Measurements from ENCODE around the gene DNER.

DNA sequence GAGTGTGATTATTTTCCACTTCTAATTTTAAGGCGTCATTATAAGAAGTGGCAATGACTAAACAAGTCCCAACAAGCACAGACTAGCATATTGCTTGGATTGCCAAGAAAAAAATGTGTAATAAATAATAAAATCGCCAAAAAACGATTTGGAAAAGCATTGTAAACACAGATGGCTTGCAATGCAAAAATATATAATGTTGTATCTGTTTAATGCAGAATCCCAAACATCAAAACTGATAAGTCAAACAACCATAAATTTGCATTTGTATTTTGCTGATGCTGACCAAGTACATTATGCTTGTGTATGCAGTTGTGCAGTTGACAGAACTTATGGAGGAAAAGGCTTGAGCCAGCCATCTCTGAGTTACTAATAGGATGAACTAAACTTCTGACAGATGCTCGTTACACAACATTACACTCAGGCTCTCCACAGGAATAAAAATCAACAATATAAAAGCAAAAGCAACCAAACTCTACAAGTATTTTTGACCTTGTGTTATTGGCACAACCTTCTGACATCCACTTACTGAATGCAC, 68.1 kb downstream of the DNER start:
- TF ChIP-seq, protein P1, sequence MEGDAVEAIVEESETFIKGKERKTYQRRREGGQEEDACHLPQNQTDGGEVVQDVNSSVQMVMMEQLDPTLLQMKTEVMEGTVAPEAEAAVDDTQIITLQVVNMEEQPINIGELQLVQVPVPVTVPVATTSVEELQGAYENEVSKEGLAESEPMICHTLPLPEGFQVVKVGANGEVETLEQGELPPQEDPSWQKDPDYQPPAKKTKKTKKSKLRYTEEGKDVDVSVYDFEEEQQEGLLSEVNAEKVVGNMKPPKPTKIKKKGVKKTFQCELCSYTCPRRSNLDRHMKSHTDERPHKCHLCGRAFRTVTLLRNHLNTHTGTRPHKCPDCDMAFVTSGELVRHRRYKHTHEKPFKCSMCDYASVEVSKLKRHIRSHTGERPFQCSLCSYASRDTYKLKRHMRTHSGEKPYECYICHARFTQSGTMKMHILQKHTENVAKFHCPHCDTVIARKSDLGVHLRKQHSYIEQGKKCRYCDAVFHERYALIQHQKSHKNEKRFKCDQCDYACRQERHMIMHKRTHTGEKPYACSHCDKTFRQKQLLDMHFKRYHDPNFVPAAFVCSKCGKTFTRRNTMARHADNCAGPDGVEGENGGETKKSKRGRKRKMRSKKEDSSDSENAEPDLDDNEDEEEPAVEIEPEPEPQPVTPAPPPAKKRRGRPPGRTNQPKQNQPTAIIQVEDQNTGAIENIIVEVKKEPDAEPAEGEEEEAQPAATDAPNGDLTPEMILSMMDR (IDR thresholded peaks at IDR 0.05; ENCODE audit: low read depth, low read length), result no peak
- no peak for TF ChIP-seq EZH2phosphoT487 (IDR thresholded peaks at IDR 0.05; ENCODE audit: low read depth)

All from OCI-LY3 (cell line).